Activated T-helper 1 cell treated with Interleukin-2 at 50 U/mL for 16 hours (primary cell): ENCODE data around the gene FMNL2.
"Not testable (repeated sequence)": the region's sequence is repeated elsewhere in the genome, so short reads cannot be mapped to it uniquely, and the experiment has no call there.

Source experiments
- DNase-seq: peaks from one replicate; pipeline ENCODE4 v3.0.0-alpha.2; 2020; ENCODE audit warnings: low read depth

The FMNL2 gene

DNA sequence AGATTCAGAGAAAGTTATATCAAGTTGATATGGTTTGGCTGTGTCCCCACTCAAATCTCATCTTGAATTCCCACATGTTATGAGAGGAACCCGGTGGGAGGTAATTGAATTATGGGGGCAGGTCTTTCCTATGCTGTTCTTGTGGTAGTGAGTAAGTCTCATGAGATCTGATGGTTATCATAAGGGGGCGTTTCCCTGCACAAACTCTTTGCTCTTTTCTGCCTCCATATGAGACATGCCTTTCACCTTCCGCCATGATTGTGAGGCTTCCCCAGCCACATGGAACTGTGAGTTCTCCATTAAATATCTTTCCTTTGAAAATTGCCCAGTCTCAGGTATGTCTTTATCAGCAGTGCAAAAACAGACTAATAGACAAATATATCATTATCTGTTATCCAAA is 187.5 kb downstream of the FMNL2 start:
- DNase-seq: not testable (repeated sequence)

- no peak for DNase-seq
Observed at GRCh38 chr2:152523091-152523490, 188.1 kb downstream of the FMNL2 start.

- no peak for DNase-seq
Observed at GRCh38 chr2:152525277-152525838, 190.4 kb downstream of the FMNL2 start.

GRCh38 chr2:152529420-152530115 is 194.6 kb downstream of the FMNL2 start:
- DNase-seq: no peak

DNA sequence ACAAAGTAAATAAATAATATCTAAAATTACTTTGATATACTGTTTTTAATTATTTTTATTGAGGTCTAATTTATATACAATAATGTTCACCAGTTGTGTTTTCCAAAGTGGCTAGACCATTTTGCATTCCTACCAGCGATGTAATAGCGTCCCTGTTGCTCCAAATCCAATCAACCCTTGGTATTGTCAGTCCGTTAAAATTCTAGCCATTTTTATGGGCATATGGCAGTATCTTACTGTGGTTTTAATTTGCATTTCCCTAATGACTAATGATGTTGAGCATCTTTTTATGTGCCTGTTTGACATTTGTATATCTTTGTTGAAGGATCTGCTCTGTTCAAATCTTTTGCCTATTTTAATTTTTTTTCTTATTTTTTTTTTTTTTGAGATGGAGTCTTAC is 197.3 kb downstream of the FMNL2 start:
- DNase-seq: no peak

- no peak for DNase-seq
Observed at GRCh38 chr2:152534460-152535135, 199.6 kb downstream of the FMNL2 start.

DNA sequence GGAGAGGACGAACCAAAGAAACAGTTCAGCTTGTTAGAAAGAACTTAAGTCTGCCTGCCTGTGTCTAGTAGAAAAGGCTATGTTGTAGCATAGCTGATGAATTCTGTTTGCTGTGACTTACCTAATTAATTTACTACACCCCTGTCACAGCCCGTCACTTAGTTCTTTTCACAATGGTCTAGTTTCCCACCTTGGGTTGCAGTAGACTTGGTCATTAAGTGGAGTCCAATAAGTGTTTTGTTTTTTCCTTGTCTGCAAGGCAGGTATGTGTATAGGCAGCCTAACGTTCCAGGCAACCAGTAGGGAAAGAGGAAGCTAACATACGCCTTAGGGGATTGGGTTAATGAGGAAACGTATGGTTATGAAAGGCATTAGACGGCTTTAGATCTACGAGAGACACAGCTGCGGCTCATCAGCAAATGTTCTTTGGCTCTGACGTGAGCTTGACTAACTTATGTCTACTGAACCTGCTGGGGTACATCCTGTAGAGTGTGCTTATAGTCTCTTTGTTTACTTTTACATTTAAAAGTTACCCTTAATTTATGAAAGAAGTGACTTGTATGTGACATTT is 202.2 kb downstream of the FMNL2 start:
- DNase-seq: no peak

- DNase-seq: no peak
Observed at GRCh38 chr2:152539424-152539823, 204.4 kb downstream of the FMNL2 start.

DNA sequence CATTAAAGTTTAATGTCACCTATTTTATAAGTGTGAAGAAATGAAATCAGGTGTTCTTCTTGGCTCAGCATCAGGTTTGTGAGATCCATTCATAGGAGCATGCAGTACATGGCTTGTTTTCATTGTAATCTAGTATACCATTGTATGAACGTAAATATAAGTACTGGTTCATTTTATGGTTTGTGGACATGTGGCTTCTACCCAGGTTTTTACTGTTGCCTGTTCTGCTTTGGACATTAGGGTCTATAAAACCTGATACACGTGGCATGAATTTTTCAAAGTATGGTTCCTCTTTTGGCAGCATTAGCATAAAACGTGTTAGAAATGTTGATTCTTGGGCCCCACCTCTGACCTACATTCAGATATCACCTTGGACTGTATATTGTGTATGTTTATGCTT is 206.7 kb downstream of the FMNL2 start:
- no peak for DNase-seq

DNA sequence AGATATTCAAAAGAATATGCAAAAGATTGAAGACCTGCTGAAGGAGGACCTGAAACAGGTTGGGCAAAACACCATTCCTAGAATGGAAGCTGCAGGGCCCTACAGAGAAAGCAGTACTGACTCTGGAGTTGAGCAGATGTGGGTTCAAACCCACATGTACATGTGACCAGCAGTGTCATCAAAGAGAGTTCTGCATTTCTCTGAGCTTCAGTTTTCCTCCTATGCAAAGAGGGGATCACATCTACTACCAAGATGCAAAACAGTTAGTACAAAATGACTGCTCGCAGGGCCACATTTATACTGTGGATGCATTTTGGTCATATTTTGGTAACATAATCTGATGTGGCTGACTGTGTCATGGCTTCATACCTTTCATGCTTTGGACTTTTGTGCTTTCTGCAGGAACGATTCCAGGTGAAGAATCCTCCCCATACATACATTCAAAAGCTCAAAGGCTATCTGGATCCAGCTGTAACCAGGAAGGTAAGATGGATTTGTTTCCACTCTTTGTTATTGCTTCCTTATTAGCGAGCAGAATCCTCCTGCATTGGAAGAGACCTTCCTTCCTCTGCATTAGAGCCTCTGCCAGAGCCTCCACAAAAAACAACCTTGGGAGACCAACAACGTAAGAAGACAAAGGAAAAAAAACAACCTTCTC is 207.5 kb downstream of the FMNL2 start:
- no peak for DNase-seq

DNA sequence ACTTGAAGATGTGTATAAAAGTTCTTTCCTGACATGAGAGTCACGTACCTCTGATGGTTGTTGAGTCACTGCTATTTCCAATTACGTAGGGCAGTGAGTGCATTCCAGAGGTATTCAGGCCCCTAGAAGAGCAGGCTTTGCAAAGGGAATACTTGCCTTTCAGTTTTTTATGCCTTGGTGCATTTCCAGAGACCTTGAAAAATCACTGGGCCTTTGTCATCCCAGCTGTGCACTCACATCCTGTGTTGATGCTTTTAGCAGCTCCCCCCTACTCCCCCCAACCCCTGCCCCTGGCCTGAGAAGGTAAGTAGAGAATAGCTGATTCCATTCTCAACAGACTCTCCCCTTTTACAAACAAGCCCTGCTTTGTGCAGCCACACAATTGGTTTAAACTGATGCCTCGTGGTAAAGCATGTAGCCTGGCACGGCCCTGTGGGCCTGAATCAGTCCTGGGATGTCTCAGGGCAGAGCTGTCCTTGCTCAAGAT is 208.1 kb downstream of the FMNL2 start:
- no peak for DNase-seq

- no peak for DNase-seq
Observed at GRCh38 chr2:152543717-152544116, 208.7 kb downstream of the FMNL2 start.

DNA sequence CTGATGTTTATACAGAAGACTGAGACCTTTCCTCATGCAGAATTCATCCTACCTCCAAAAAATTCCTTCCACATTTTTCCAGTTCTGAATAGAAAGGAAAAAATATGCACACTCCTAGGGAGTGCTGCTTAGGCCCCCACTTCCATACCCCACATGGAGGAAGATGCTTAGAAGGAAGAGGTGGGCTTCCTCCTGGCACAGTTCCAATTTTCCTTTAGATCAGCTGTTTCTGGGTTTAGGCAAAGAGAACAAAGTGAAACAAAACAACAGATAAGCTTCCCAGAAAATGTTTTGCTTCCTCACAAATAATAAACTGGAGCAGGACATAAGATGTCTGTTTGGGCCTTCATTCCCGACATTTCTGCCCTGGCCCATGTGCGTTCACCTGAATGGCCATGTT is 209.7 kb downstream of the FMNL2 start:
- no peak for DNase-seq

DNA sequence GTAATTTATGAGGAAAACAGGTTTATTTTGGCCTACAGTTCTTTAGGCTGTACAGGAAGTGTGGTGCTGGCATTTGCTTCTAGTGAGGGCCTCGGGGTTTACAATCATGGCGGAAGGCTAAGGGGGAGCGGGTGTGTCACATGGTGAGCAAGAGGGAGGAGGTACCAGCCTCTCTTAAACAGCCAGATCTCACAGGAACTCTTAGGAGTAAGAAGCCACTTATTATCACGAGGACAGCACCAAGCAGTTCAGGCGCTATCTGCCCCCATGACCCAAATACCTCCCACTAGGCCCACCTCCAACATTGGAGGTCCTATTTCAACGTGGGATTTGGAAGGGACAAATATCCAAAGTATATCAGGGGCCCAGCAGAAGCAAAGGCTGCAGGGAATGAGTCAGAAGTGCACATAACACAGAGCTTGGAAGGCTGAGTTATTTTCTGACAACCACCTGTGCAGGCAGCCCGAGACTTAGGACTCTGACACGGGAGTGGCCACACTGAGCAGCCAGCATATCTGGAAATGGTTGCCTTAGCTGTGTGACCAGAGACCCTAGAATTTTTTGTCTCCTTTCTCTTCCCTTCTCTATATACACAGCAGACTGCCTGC is 211.4 kb downstream of the FMNL2 start:
- no peak for DNase-seq

GRCh38 chr2:152548111-152548875 is 213.3 kb downstream of the FMNL2 start:
- no peak for DNase-seq

DNA sequence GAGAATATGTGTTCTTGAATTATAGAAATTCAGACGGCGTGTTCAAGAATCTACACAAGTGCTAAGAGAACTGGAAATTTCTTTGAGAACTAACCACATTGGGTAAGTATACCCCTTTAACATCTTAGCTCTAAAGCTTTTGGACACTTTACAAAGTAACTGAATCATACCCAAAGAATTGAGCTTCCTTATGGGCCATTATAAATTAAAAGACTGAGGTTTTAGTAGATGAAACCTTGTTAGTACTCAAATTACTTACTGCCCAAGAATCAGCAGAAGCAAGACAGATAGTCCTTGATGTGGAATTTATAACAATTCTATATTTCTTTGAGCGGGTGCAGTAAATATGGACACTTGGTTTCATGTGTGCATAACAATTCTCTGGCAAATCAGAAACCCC is 214.0 kb downstream of the FMNL2 start:
- no peak for DNase-seq

DNA sequence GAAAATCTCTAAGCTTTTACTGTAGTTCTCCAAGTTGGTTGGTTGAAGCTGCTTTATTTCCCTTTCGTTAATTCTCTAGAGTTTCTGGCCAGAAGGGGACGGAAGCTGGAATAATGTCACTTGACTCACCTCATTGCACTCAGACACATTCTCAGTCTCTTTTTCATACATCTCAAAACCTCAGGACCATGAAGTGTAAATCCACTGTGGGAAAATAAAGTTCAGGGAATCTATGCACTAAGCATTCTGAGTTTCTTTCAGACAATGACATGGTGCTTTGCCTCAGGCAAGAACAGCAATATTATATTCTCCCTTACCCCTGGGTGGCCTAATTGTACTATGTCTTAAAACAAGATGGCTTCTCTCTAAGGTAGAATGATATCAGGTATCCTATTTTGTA is 214.4 kb downstream of the FMNL2 start:
- no peak for DNase-seq

- DNase-seq: no peak
Observed at GRCh38 chr2:152550386-152550785, 215.4 kb downstream of the FMNL2 start.

DNA sequence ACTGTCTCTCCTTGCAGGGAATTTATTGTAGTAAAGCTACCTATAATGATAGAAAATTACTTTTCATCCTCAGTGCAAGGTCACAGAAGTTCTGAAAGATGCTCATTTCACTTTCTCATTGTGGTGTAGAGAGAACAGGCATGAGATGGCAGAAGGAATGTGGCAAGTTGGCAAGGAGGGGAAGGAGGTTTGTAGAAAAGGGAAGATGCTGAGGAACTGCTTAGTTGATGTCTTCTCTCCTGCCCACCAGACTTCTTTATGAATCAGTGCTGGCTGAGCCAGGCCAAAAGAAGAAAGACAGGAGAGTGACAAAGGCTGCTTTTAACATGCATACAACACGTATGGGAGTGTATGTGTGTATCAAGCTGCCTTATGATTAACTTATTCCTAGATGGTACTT is 217.9 kb downstream of the FMNL2 start:
- no peak for DNase-seq

- no peak for DNase-seq
Observed at GRCh38 chr2:152553518-152553917, 218.5 kb downstream of the FMNL2 start.

DNA sequence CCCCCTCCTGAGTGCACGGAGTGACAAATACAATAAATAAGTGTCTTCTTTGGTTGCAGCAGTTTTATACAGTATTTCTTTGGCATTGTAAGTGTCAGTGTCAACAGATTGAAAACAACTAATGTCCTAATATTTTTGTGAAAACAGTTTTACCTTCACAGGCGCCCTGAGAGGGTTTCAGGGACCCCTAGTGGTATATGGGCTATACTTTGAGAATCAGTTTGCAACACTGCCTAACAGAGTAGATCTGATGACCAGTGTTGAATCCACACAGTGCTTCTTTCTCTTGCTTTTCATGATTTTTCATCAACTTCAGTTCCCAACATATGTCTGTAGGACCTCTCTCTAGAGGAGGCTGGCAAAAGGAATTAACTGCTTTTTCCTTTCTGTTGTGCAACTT is 220.1 kb downstream of the FMNL2 start:
- DNase-seq: no peak
